HCT116 (cell line): ENCODE results near the gene USP21. TPM values are rescaled to one million over a fixed set of nuclear protein-coding genes. Genes with fewer than 3 reads are reported as not detected.

Experiments used
- ATAC-seq: fragments of 200-7000 bp; cut with Tn5 transposase; 2 replicates; pipeline ENCODE4 v1.9.1; 2020; ENCODE audit warnings: mild to moderate bottlenecking, moderate library complexity
- BruUV-seq: library from RNA; stranded (reverse); fragments of 400-500 nt; replicated peaks from 2 replicates; lab custom pipeline; 2021; lab: Mats Ljungman, UMichigan
- CTCF ChIA-PET: fragments of 300-600 bp; sonication (Branson Sonifier 250); formaldehyde crosslinking; loops from one replicate; lab custom pipeline; 2021; ENCODE audit warnings: antibody characterized with exemption; lab: Charles Lee
- POLR2A ChIA-PET: fragments of 300-600, 350-600 bp; sonication (Branson Sonifier 250); formaldehyde crosslinking; loops from one replicate; lab custom pipeline; 2021; ENCODE audit warnings: antibody characterized with exemption; lab: Charles Lee
- RAD21 ChIA-PET, 2 experiments: fragments of 300-600 bp; sonication (Branson Sonifier 250); formaldehyde crosslinking; loops; one replicate each; lab custom pipeline; 2023; ENCODE audit warnings: low total read pairs in 2 of 2; ENCODE audit not compliant: uncharacterized antibody in 2 of 2, unreplicated experiment in 2 of 2, low non-redundant PET in 1 of 2; lab: Charles Lee
- DNase-seq: peaks from one replicate; pipeline ENCODE4 v3.0.0-alpha.2; 2010; ENCODE audit warnings: low read depth, low spot score
- H2AFZ ChIP-seq: fragments of 200-600 bp; shearing (Covaris generic), sonication (generic); 2 replicates; pipeline ENCODE4 v1.6.1; 2017; ENCODE audit warnings: low read depth, mixed run types, mixed read lengths, antibody characterized with exemption, low read length; ENCODE audit not compliant: poor library complexity, severe bottlenecking
- H3K27ac ChIP-seq: 2 replicates; pipeline ENCODE4 v1.5.1; 2012; ENCODE audit warnings: low read depth, low read length
- H3K27me3 ChIP-seq: fragments of 200-600 bp; sonication (generic); 2 replicates; pipeline ENCODE4 v1.6.1; 2016; ENCODE audit warnings: mixed run types, low read length, mixed read lengths; ENCODE audit not compliant: insufficient read depth
- H3K36me3 ChIP-seq, 2 experiments: fragments of 200-500 bp in 1 of 2; fragments of 200-600 bp in 1 of 2; sonication (Bioruptor generic) in 1 of 2; sonication (generic) in 1 of 2; 2 replicates each; pipeline versions ENCODE4 v1.5.1 to v1.6.1; 2014 to 2016; ENCODE audit warnings: low read length in 2 of 2, inconsistent platforms in 1 of 2, mixed read lengths in 1 of 2, mixed run types in 1 of 2; ENCODE audit not compliant: insufficient read depth in 2 of 2, control insufficient read depth in 1 of 2
- H3K4me1 ChIP-seq, 2 experiments: fragments of 200-600 bp in 1 of 2; sonication (generic) in 1 of 2; 2 replicates each; pipeline versions ENCODE4 v1.5.1 to v1.6.1; 2012 to 2017; ENCODE audit warnings: low read length in 2 of 2, inconsistent platforms in 1 of 2, mild to moderate bottlenecking in 1 of 2, mixed read lengths in 1 of 2, mixed run types in 1 of 2, moderate library complexity in 1 of 2; ENCODE audit not compliant: insufficient read depth in 2 of 2, control insufficient read depth in 1 of 2
- H3K4me2 ChIP-seq: fragments of 200-600 bp; sonication (generic); 2 replicates; pipeline ENCODE4 v1.6.1; 2017; ENCODE audit warnings: mixed run types, low read length, mixed read lengths
- H3K4me3 ChIP-seq, 2 experiments: fragments of 200-600 bp in 1 of 2; sonication (generic) in 1 of 2; replicated peaks in 1 of 2; 2 replicates each; pipeline ENCODE4 v1.5.1; 2011 to 2016; ENCODE audit warnings: low read length in 2 of 2, control low read depth in 1 of 2, low read depth in 1 of 2, mild to moderate bottlenecking in 1 of 2, mixed read lengths in 1 of 2, mixed run types in 1 of 2
- H3K79me2 ChIP-seq: fragments of 200-600 bp; sonication (generic); 2 replicates; pipeline ENCODE4 v1.6.1; 2017; ENCODE audit warnings: mild to moderate bottlenecking, mixed run types, low read length, moderate library complexity, mixed read lengths; ENCODE audit not compliant: insufficient read depth
- H3K9ac ChIP-seq: fragments of 200-600 bp; sonication (generic); 2 replicates; pipeline ENCODE4 v1.6.1; 2016; ENCODE audit warnings: low read length, mixed read lengths
- H3K9me2 ChIP-seq: fragments of 200-600 bp; sonication (generic), shearing (Covaris generic); 2 replicates; pipeline ENCODE4 v1.6.1; 2017; ENCODE audit warnings: mixed run types, mild to moderate bottlenecking, moderate library complexity; ENCODE audit not compliant: insufficient read depth
- H3K9me3 ChIP-seq, 2 experiments: fragments of 200-500 bp in 1 of 2; fragments of 200-600 bp in 1 of 2; sonication (Bioruptor generic) in 1 of 2; sonication (generic) in 1 of 2; 2 replicates each; pipeline ENCODE4 v1.6.1; 2014 to 2017; ENCODE audit warnings: low read length in 2 of 2, mixed read lengths in 2 of 2, inconsistent platforms in 1 of 2, low read depth in 1 of 2, mild to moderate bottlenecking in 1 of 2, mixed run types in 1 of 2, moderate library complexity in 1 of 2; ENCODE audit not compliant: control insufficient read depth in 1 of 2, insufficient read depth in 1 of 2
- H4K20me1 ChIP-seq: fragments of 200-600 bp; sonication (generic), shearing (Covaris generic); 2 replicates; pipeline ENCODE4 v1.6.1; 2017; ENCODE audit warnings: mixed run types, mild to moderate bottlenecking, moderate library complexity; ENCODE audit not compliant: insufficient read depth
- ATF3 ChIP-seq: IDR thresholded peaks from 2 replicates; pipeline ENCODE4 v1.6.1; 2012
- CEBPB ChIP-seq: IDR thresholded peaks from 2 replicates; pipeline ENCODE4 v1.6.1; 2012; ENCODE audit warnings: low read depth
- CTCF ChIP-seq, 3 experiments: fragments of 200-600 bp in 1 of 3; sonication (generic) in 1 of 3; IDR thresholded peaks in 2 of 3; conservative IDR thresholded peaks in 1 of 3; 2 replicates each; pipeline ENCODE4 v1.5.1; 2012 to 2017; ENCODE audit warnings: low read depth in 2 of 3, low read length in 2 of 3, antibody characterized with exemption in 1 of 3, borderline replicate concordance in 1 of 3, control low read depth in 1 of 3, mild to moderate bottlenecking in 1 of 3, mixed read lengths in 1 of 3, mixed run types in 1 of 3, moderate library complexity in 1 of 3; ENCODE audit not compliant: insufficient read depth in 1 of 3
- EGR1 ChIP-seq: IDR thresholded peaks from 2 replicates; pipeline ENCODE4 v1.6.1; 2012; ENCODE audit warnings: low read depth
- FOSL1 ChIP-seq: IDR thresholded peaks from 2 replicates; pipeline ENCODE4 v1.6.1; 2012; ENCODE audit warnings: low read depth
- POLR2A ChIP-seq: IDR thresholded peaks from 2 replicates; pipeline ENCODE4 v1.7.0; 2011; ENCODE audit warnings: borderline replicate concordance; ENCODE audit not compliant: insufficient read depth, insufficient read length; ENCODE audit errors: extremely low read depth
- RAD21 ChIP-seq: IDR thresholded peaks from 2 replicates; pipeline ENCODE4 v1.6.1; 2012; ENCODE audit warnings: low read depth, mild to moderate bottlenecking
- REST ChIP-seq: IDR thresholded peaks from 2 replicates; pipeline ENCODE4 v1.6.1; 2012; ENCODE audit warnings: low read depth
- SP1 ChIP-seq: IDR thresholded peaks from 2 replicates; pipeline ENCODE4 v1.6.1; 2012; ENCODE audit warnings: low read depth
- SRF ChIP-seq: IDR thresholded peaks from 2 replicates; pipeline ENCODE4 v1.6.1; 2012; ENCODE audit warnings: low read depth
- TCF7L2 ChIP-seq: IDR thresholded peaks from 2 replicates; pipeline ENCODE4 v1.7.0; 2011; ENCODE audit warnings: borderline replicate concordance, inconsistent platforms; ENCODE audit not compliant: insufficient read depth, insufficient read length; ENCODE audit errors: extremely low read depth
- YY1 ChIP-seq: IDR thresholded peaks from 2 replicates; pipeline ENCODE4 v1.6.1; 2011; ENCODE audit warnings: low read length, low read depth, moderate library complexity, mild to moderate bottlenecking; ENCODE audit not compliant: insufficient replicate concordance; ENCODE audit errors: extremely low read depth
- ZFX ChIP-seq: fragments of 450-650 bp; IDR thresholded peaks from 2 replicates; pipeline ENCODE4 v1.6.1; 2017
- ZNF274 ChIP-seq: fragments of 200-500 bp; sonication (Bioruptor generic); IDR thresholded peaks from 2 replicates; pipeline ENCODE4 v1.6.1; 2014; ENCODE audit warnings: mild to moderate bottlenecking, low read depth, low read length, inconsistent platforms
- intact Hi-C: fragments of 100-400 bp; cut with micrococcal nuclease; formaldehyde crosslinking; loops from 2 replicates; pipeline ENCODE4 v1.10.0; 2022
- total RNA-seq: library from RNA; stranded (reverse); gene quantifications from one replicate; pipeline ENCODE4 v1.2.1, GENCODE V29; 2021; ENCODE audit not compliant: unreplicated experiment

USP21 gene
- total RNA-seq, 1 experiment from 2014 or later, result 22.1 TPM

GRCh38 chr1:161161652-161162051 is 2.4 kb downstream of the USP21 start:
- no peak for ATAC-seq
- H3K9ac ChIP-seq, result no peak overlapping the region
- H3K4me2 ChIP-seq, result no peak overlapping the region
- BruUV-seq, result no TSS peak
- H4K20me1 ChIP-seq, result no peaks in the 10 kb centered on the region
- TF ChIP-seq ZNF274, result no peak
- no peak for TF ChIP-seq EGR1
- TF ChIP-seq ZFX, result no peak
- no peak for TF ChIP-seq FOSL1
- TF ChIP-seq TCF7L2, result no peak
- TF ChIP-seq YY1, result no peak
- TF ChIP-seq POLR2A, result no peak
- no peak for TF ChIP-seq ATF3
- no peak for TF ChIP-seq REST
- no peak for TF ChIP-seq SRF
- TF ChIP-seq CEBPB, result no peak
- TF ChIP-seq RAD21, result no peak
- no peak for TF ChIP-seq SP1
- no peak for TF ChIP-seq CTCF (IDR thresholded peaks at IDR 0.05 in 2 of 3, conservative IDR thresholded peaks at IDR 0.05 in 1 of 3; ENCODE audit: borderline replicate concordance in 1 of 3, insufficient read depth in 1 of 3, low read depth in 2 of 3, low read length in 2 of 3)
- no peaks in the 10 kb centered on the region for H3K9me3 ChIP-seq
- peaks cover 8 to 36% of the 10 kb centered on the region in 2 experiments; a peak in 3 of 4 replicates for H3K4me1 ChIP-seq
- no peak for DNase-seq
- ChIA-PET RAD21 (no interaction called here), POLR2A (no interaction called here), CTCF (no interaction called here)
- H3K27ac ChIP-seq, result no peak overlapping the region
- H2AFZ ChIP-seq, result no peak overlapping the region
- H3K27me3 ChIP-seq, result no peaks in the 10 kb centered on the region
- peaks cover 11% of the 10 kb centered on the region; the same call in 1 of the 2 replicates for H3K79me2 ChIP-seq
- intact Hi-C loops, result no loop called here
- no peaks in the 10 kb centered on the region for H3K9me2 ChIP-seq
- H3K36me3 ChIP-seq, result peaks cover 8 to 26% of the 10 kb centered on the region in 2 experiments; a peak in 2 of 4 replicates
- H3K4me3 ChIP-seq, result no peak overlapping the region
